Measurements from ENCODE around the gene AOC3. TPM values are rescaled to one million over a fixed set of nuclear protein-coding genes. Genes with fewer than 3 reads are reported as not detected.

Gene AOC3
- total and polyA plus RNA-seq, 2 of the 8 experiments (the other 6 are each of a cell fraction or from before 2014, with no cell fraction given), result 2.5 to 2.7 TPM

GRCh38 chr17:42866631-42867575, 15.9 kb downstream of the AOC3 start:
- Histone ChIP-seq H2AK5ac (ENCODE audit: low read depth, low read length) (no peak overlapping the region), H3K27me3 (replicated peaks in 1 of 4; ENCODE audit: control insufficient read depth in 3 of 4, extremely low read depth in 1 of 4, insufficient read depth in 3 of 4, low read length in 3 of 4) (no peaks in the 10 kb centered on the region), H4K20me1 (replicated peaks in 1 of 2; ENCODE audit: control insufficient read depth in 1 of 2, insufficient read depth in 2 of 2, low read length in 2 of 2) (no peaks in the 10 kb centered on the region), H4K91ac (replicated peaks; ENCODE audit: insufficient read length, low read length) (no peak overlapping the region), H2BK120ac (replicated peaks; ENCODE audit: low read depth, low read length) (no peak overlapping the region), H3K18ac (ENCODE audit: extremely low read depth, low read length) (no peak overlapping the region), H3K4me2 (ENCODE audit: insufficient read depth in 1 of 2, low read depth in 2 of 2, low read length in 2 of 2) (no peak overlapping the region), H3K9me3 (ENCODE audit: insufficient read depth in 2 of 2, low read depth in 1 of 2, low read length in 1 of 2) (peaks cover 2 to 10% of the 10 kb centered on the region in 2 experiments; a peak in 1 of 4 replicates), H3K79me2 (ENCODE audit: control insufficient read depth in 1 of 2, insufficient read depth in 2 of 2, low read length in 2 of 2) (no peaks in the 10 kb centered on the region), H2BK15ac (ENCODE audit: low read length) (no peak overlapping the region), H2BK20ac (ENCODE audit: low read length) (no peak overlapping the region), H3K4me3 (ENCODE audit: extremely low read depth in 1 of 4, insufficient read depth in 2 of 4, low read depth in 3 of 4, low read length in 4 of 4) (no peak overlapping the region), H3K9ac (replicated peaks in 1 of 4; ENCODE audit: extremely low read depth in 1 of 4, low read depth in 3 of 4, low read length in 3 of 4) (no peak overlapping the region), H3K4me1 (replicated peaks in 1 of 4; ENCODE audit: control insufficient read depth in 3 of 4, insufficient read depth in 4 of 4, low read length in 3 of 4) (no peaks in the 10 kb centered on the region), H3K4ac (replicated peaks; ENCODE audit: insufficient read length, low read depth, low read length) (no peak overlapping the region), H4K8ac (ENCODE audit: extremely low read depth, insufficient read depth, low read length) (no peak overlapping the region), H3K23ac (ENCODE audit: insufficient read length) (no peak overlapping the region), H2BK5ac (ENCODE audit: low read depth, low read length) (no peak overlapping the region), H3K56ac (replicated peaks; ENCODE audit: insufficient read length, low read depth, low read length) (no peak overlapping the region), H4K5ac (ENCODE audit: insufficient read length, low read depth, low read length) (no peak overlapping the region), H2BK12ac (ENCODE audit: low read depth, low read length) (no peak overlapping the region), H3K36me3 (ENCODE audit: control insufficient read depth in 2 of 4, insufficient read depth in 4 of 4, low read length in 3 of 4) (no peaks in the 10 kb centered on the region), H3K23me2 (ENCODE audit: low read depth, low read length) (no peaks in the 10 kb centered on the region), H3K27ac (ENCODE audit: low read depth, low read length) (no peak overlapping the region), H2AFZ (ENCODE audit: low read length) (no peak overlapping the region), H3K79me1 (ENCODE audit: low read depth, low read length) (no peaks in the 10 kb centered on the region), H3K14ac (ENCODE audit: insufficient read length) (no peak overlapping the region)
- DNase-seq (ENCODE audit: low read depth in 1 of 2, low spot score in 2 of 2) (no peak), FAIRE-seq (no peak)
- POLR2A ChIA-PET (ENCODE audit: partially characterized antibody), result interaction anchor here (1.1 to 1.5 kb wide), 3 partner anchors 21 to 131 kb away, joined by 3 to 5 read pairs (median 4); partner anchors contain the start of gene RPL27
- CTCF ChIA-PET (ENCODE audit: partially characterized antibody), result interaction anchor here (1.1 to 2.3 kb wide), 4 partner anchors 23 to 71 kb away, joined by 4 to 10 read pairs (median 6); partner anchors contain the start of gene AOC2
- 90% methylated on average over 11 of the region's 12 CpGs; no CpG with 5 or more reads in 1 of the 2 experiments for WGBS, 2 experiments (ENCODE audit: extremely low coverage in 1 of 2, insufficient coverage in 1 of 2, insufficient read length in 1 of 2, insufficient replicate concordance in 2 of 2, low coverage in 1 of 2, low lambda C conversion rate in 2 of 2, missing lambda C conversion rate in 1 of 2)
- no peak for TF ChIP-seq CHD1 (IDR thresholded peaks at IDR 0.05; ENCODE audit: low read depth, low read length)
- no peak for TF ChIP-seq FOSL1 (IDR thresholded peaks at IDR 0.05; ENCODE audit: insufficient read depth, low read depth, low read length)
- TF ChIP-seq SIX5 (IDR thresholded peaks at IDR 0.05; ENCODE audit: low read depth, low read length), result no peak
- no peak for TF ChIP-seq USF2 (IDR thresholded peaks at IDR 0.05; ENCODE audit: low read length)
- TF ChIP-seq EP300 (IDR thresholded peaks at IDR 0.05; ENCODE audit: borderline replicate concordance in 1 of 2, low read depth in 2 of 2, low read length in 2 of 2), result no peak
- no peak for TF ChIP-seq RXRA (IDR thresholded peaks at IDR 0.05; ENCODE audit: insufficient read depth, low read depth, low read length)
- no peak for TF ChIP-seq KDM5A (IDR thresholded peaks at IDR 0.05; ENCODE audit: low read length)
- no peak for TF ChIP-seq BCL11A (IDR thresholded peaks at IDR 0.05; ENCODE audit: low read depth in 2 of 2, low read length in 2 of 2)

Measured in H1 (cell line).